Erythroblast (primary cell): ENCODE data around the gene CORO2B.

Source experiments
- GATA1 ChIP-seq: IDR thresholded peaks from 2 replicates; pipeline ENCODE4 v1.6.1; 2011; ENCODE audit warnings: low read depth, mild to moderate bottlenecking, control low read depth, low read length, moderate library complexity
- POLR2A ChIP-seq: IDR thresholded peaks from 2 replicates; pipeline ENCODE4 v1.6.1; 2011; ENCODE audit warnings: mild to moderate bottlenecking, low read length

GRCh38 chr15:68654786-68655560 is 76.2 kb downstream of the CORO2B start:
- TF ChIP-seq POLR2A, result no peak
- no peak for TF ChIP-seq GATA1
